ENCODE measurements around the gene SVEP1.

DNA sequence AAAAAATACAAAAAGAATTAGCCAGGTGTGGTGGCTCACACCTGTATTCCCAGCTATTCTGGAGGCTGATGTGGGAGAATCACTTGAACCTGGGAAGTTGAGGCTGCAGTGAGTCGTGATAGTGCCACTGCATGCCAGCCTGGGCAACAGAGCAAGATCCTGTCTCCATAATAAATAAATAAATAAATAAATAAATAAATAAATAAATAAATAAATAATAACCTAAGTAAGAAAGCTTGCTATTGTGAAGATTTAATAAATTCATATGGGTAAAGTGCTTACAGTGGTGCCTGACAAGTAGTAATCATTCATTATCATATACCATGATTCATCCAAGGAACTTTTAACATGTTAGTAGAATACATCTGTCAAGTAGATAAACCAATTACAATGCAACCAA is 13.4 kb downstream of the SVEP1 start:
- TF ChIP-seq, protein P1, sequence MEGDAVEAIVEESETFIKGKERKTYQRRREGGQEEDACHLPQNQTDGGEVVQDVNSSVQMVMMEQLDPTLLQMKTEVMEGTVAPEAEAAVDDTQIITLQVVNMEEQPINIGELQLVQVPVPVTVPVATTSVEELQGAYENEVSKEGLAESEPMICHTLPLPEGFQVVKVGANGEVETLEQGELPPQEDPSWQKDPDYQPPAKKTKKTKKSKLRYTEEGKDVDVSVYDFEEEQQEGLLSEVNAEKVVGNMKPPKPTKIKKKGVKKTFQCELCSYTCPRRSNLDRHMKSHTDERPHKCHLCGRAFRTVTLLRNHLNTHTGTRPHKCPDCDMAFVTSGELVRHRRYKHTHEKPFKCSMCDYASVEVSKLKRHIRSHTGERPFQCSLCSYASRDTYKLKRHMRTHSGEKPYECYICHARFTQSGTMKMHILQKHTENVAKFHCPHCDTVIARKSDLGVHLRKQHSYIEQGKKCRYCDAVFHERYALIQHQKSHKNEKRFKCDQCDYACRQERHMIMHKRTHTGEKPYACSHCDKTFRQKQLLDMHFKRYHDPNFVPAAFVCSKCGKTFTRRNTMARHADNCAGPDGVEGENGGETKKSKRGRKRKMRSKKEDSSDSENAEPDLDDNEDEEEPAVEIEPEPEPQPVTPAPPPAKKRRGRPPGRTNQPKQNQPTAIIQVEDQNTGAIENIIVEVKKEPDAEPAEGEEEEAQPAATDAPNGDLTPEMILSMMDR (IDR thresholded peaks at IDR 0.05; ENCODE audit: low read depth, low read length): no peak
- no peak for TF ChIP-seq POLR2A (IDR thresholded peaks at IDR 0.05; ENCODE audit: extremely low read depth, insufficient read length)
- TF ChIP-seq MYC (IDR thresholded peaks at IDR 0.05; ENCODE audit: low read depth, low read length): no peak
